IPS DF 19.7 (cell line): ENCODE results near the gene PSMB1.
A peak's percentile ranks its signal among the peaks of the same experiment; 100 is the strongest.
"Not testable (repeated sequence)": the region's sequence is repeated elsewhere in the genome, so short reads cannot be mapped to it uniquely, and the experiment has no call there.

Source experiments
- DNase-seq: peaks from one replicate; pipeline ENCODE4 v3.0.0-alpha.2; 2013; ENCODE audit warnings: low read depth, low spot score

The PSMB1 gene

DNA sequence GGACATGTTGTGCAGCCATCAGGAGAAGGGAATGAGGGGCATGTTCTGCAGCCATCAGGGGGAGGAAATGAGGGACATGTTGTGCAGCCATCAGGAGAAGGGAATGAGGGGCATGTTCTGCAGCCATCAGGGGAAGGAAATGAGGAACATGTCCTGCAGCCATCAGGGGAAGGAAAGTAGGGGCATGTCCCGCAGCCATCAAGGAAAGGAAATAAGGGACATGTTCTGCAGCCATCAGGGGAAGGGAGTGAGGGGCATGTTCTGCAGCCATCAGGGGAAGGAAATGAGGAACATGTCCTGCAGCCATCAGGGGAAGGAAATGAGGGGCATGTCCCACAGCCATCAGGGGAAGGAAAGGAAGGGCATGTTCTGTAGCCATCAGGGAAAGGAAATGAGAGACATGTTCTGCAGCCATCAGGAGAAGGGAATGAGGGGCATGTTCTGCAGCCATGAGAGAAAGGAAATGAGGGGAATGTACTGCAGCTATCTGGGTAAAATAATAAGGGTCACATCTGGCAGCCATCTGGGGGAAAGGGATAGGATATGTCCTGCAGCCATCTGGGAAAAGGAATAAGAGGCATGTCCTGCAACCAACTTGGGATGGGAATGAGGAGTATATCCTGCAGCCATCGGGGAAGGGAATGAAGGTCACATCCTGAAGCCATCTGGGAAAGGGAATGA lies 50.2 kb downstream of the PSMB1 start:
- DNase-seq, result not testable (repeated sequence)

DNA sequence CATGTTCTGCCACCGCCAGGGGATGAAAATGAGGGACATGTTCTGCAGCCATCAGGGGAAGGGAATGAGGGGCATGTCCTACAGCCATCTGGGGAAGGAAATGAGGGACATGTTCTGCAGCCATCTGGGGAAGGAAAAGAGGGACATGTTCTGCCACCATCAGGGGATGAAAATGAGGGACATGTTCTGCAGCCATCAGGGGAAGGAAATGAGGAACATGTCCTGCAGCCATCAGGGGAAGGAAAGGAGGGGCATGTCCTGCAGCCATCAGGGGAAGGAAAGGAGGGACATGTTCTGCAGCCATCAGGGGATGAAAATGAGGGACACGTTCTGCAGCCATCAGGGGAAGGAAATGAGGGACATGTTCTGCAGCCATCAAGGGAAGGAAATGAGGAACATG lies 50.8 kb downstream of the PSMB1 start:
- DNase-seq, result not testable (repeated sequence)

DNA sequence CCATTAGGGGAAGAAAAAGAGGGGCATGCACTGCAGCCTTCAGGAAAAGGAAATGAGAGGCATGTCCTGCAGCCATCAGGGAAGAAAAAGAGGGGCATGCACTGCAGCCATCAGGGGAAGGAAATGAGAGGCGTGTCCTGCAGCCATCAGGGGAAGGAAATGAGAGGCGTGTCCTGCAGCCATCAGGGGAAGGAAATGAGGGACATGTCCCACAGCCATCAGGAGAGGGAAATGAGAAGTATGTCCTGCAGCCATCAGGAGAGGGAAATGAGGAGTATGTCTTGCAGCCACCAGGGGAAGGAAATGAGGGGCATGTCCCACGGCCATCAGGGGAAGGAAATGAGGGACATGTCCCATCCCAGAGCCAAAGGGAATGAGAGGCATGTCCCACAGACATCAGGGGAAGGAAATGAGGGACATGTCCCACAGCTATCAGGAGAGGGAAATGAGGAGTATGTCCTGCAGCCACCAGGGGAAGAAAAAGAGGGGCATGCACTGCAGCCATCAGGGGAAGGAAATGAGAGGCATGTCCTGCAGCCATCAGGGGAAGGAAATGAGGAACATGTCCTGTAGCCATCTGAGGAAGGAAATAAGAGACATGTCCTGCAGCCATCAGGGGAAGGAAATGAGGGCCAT lies 52.0 kb downstream of the PSMB1 start:
- DNase-seq, result no peak

DNA sequence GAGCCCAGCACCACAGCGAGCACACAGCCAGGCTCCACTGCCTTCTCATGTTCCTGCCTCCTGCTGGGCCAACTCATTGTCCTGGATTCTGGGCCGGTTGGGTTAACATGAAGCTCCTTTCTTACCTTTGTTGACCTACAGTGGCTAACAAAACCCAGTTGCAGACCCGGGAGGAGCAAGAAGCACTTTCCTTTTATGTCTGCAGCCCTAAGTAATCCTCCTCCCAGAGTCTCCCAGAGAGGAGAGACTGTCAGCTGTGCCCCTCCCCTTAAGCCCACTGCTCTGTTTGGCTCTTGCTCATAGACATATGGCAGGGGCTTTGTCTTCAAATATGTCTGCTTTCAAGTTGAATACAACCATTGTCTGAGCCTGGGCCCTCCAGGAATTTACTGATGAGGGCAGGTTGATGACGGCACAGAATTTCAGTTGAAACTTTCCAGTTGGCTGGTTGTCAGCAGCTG lies 55.2 kb downstream of the PSMB1 start:
- peak; percentile 79 for DNase-seq

DNA sequence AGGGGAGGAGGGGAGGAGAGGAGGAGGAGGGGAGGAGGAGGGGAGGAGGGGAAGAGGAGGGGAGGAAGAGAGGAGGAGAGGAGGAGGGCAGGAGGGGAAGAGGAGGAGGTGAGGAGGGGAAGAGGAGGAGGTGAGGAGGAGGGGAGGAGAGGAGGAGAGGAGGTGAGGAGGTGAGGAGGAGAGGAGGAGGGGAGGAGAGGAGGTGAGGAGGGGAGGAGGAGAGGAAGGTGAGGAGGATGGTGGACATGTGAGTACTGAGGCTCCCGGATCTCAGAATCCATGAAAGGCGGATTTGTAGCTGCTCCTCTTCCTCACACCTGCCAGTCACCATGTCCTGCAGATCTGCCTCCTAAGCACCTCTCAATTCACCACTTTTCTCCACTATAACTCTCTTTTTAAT lies 59.8 kb downstream of the PSMB1 start:
- DNase-seq, result no peak

DNA sequence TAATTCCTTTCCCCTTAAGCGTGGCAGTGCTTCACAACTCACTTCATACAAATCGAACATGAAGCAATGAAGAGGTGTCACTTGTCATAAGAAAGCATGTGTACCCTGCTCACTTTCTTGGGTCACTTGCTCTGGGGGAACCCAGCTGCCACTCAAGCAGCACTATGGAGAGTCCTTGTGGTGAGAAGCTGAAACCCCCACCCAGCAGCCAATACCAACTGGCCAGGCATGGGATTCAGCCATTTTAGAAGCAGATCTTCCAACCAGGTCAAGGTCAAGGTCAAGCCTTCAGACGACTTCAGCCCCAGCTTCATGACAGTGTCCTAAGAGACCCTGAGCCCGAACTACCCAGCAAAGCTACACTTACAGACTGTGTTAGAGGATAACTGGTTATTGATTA lies 62.8 kb downstream of the PSMB1 start:
- DNase-seq, result no peak

DNA sequence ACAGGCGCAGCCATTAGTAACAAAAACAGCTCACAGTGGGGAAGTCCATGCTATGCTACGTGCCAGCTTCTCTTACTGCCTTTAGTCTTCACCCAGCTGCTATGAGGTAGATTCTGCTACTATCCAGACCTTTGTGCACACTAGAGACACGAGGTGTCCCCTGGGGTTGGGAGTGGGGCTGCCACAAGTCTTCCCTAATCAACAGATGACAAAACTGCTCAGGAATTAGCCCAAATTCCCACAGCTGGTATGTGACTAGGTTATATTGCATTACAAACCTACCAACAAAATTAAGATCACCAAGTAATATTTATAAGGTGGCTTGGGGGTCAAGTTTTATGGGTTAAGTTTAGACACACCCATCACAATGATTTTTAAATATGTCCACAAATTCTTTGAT lies 63.3 kb downstream of the PSMB1 start:
- DNase-seq, result no peak

DNA sequence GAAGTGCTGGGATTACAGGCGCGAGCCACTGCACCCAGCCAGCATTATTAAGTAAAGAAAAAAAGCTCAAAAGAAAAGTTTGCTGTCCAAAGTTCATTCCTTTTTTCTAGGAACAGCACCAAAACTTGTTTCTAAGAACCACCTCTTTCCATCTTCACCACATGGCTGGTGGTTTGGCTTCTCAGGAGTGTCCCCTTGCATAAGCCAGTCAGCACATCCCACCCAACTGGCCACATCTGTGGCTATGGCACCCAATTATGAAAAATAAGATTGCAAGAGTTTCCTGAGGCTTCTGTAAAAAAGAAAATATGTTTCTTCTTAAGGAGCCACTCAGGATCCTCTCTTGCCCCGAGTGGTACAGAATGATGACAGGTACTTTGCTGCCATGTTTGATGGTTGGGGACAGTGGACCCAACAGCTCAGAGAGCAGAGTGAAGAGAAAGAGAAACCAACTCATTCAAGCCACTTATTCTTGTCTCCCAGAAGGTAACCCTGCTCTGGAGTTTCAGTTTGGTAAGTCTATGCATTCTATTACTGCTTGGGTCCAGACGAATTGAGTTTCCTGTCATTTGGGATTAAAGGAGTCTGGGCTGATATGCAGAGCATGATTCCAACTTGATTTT lies 65.3 kb downstream of the PSMB1 start:
- no peak for DNase-seq

DNA sequence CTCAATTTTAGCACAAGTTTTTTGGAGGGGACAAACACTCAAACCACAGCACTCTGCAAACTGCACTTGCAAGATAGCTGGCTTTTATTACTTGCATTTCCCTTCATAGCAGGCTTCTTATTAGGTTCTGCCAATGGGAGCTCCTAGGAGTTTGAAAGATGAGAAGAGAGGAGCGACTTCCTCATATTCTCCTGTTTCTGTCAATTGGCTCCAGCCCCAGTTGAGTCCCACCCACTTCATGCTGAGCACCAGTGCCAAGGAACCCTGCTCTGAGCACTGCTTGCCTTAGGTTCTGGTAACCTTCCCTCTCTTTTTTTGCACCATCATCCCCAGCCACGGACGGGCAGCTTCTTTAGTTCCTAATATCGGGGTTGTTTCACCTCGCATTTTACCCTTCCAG lies 67.9 kb downstream of the PSMB1 start:
- no peak for DNase-seq
